Fibroblast of upper back skin (primary cell): Measurements from ENCODE around the gene MYLK.

Experiments used
- DNase-seq: peaks from one replicate; pipeline ENCODE4 v3.0.0-alpha.2; 2013

The MYLK gene

DNA sequence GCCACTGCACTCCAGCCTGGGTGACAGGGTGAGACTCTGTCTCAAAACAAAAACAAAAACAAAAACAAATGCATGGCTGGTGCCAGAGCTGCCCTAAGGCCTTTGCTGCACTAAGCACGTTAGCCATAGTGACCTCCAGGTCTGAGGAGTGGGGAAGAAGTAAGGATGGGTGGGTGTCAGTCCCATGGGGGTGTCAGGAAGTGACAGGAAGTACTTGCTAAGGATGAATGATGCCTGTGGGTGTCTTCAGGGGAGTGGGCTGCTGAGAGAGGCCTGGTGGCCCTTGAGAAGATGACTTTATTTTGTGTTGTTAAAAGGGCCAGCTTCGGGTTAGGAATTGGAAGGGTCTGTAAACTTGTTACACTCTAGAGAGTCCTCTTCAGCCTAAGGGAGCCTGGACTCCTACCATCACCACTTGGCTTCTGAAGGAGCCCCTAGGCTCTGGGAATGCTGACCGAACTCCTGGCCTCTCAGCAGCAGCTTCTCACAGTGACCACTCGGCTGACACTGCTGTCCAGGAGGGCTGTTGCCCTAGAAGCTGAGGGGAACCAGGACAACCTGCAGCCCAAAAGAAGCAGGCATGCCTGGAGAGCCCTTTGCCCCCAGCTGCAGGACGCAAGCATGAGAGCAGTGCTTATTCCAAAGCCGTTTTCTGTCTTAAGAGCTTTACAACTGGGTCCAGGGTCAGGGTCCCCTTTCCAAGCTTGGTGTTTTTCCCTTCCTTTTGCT is 116.4 kb downstream of the MYLK start:
- no peak for DNase-seq

- no peak for DNase-seq
Measured at GRCh38 chr3:123767009-123767372, 117.1 kb downstream of the MYLK start.

DNA sequence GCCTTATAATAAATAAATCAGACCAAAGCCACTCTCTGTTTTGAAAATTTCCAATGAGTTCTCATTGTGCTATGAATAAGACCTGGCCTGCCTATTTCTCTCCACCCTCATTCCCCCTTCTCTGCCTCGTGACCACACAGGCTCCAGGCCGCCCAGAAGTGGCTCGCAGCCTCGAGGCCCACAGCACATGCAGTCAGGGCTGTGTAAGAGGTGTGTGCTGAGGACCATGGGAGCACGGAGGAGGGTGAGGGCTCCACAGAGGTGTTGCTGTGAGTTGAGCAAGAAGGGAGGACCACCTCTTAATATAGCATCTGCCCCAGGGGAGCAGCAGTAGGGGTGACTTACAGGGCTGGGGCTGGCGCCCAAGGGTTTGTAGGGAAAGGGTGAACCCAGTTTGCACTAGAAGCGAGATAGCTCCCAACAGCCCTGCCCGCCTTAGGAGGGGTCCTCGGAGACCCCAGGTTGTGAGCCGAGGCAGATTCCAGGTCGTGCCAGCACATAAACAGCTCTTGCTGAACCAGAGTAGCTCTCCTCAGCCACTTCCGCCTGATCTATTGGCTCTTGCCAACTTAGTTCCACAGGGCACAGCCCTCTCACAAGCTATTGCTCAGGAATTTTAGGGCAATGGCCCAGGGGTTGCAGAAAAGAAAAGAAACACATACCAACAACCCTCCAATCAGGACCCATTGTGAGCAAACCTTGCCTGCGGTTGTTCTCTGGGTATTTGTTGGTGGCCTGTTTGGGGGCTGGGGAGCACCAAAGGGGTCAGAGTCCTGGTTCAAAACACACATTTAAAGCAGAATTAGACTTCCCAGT is 117.7 kb downstream of the MYLK start:
- no peak for DNase-seq

- DNase-seq, result peak; percentile 82
Measured at GRCh38 chr3:123765475-123766128, 118.5 kb downstream of the MYLK start.

DNA sequence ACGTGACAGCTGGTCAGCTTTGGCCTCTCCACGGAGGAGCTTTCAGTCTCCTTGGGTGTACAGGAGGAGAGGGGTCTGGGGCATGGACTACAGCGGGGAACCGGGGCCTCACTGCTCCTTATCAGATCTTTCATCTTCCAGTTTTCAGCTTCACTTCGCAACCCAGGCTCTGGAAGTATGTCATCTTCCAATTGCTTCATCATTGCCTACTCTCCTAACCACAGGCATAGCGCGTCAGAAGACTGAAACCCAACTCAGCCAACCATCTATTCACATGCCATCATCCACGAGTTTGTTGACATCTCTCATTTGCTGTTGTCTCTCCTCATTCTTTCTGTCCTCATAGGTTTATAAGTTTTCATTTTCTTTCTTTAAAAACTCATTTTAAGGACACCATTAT is 119.5 kb downstream of the MYLK start:
- DNase-seq, result no peak

- DNase-seq, result no peak
Measured at GRCh38 chr3:123762805-123763204, 121.3 kb downstream of the MYLK start.

- DNase-seq, result peak; percentile 62
Measured at GRCh38 chr3:123760817-123761216, 123.3 kb downstream of the MYLK start.

GRCh38 chr3:123759871-123760270 is 124.3 kb downstream of the MYLK start:
- no peak for DNase-seq

- DNase-seq, result peak; percentile 63
Measured at GRCh38 chr3:123759311-123759710, 124.8 kb downstream of the MYLK start.

DNA sequence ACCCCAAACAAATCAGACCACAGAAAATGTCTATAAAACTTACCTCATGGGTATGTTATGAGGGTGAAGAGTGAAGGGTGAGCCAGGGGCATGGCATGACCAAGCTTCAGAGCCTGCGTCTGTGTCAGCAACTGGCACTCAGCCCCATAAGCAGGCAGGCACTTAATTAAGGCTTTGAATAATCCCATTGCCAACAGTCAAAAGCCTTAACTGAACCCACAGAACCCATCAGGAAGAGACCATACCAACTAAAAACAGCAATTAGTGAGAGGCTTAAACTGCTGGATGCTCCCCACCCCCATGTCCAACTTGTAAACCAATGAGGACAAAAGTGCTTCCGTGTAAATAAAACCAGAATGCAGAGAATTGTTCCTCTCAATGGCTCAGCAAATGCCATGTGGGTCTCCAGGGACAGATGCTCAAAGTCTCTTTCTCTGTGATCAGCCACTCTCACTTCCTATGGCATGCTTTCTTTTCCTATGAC is 126.0 kb downstream of the MYLK start:
- peak; percentile 54 for DNase-seq

DNA sequence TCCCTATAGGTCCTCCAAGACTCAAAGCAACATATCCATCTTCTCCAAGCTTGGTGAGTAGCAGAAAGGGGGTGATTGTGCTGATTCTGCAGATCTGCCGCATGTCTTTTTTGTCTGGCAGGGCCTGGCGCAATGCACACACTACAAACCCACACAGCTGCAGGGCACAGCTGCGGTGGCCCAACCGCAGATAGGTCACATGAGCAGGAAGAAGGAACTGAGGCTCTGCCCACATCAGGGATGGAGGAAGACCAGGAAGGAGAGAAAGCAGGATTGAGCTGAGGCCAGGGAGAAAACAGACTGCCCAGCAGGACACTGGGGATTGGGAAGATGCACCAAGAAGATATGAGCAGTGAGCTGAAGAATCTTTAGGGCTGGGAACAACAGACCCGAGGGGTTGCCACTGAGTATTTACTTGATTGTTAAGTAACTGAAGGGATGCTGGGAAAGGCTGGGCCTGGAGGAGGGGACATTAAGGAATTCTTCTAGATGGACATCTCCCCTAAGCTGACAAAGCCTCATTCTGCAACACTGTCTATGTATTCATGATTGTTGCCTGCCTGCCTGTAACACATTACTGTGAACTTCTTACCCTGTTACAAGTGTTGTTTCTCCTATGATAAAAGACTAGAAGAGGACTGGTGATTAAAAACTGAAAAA is 126.7 kb downstream of the MYLK start:
- DNase-seq, result no peak

GRCh38 chr3:123755501-123755900 is 128.6 kb downstream of the MYLK start:
- DNase-seq, result no peak

GRCh38 chr3:123755085-123755484 is 129.0 kb downstream of the MYLK start:
- DNase-seq, result no peak

DNA sequence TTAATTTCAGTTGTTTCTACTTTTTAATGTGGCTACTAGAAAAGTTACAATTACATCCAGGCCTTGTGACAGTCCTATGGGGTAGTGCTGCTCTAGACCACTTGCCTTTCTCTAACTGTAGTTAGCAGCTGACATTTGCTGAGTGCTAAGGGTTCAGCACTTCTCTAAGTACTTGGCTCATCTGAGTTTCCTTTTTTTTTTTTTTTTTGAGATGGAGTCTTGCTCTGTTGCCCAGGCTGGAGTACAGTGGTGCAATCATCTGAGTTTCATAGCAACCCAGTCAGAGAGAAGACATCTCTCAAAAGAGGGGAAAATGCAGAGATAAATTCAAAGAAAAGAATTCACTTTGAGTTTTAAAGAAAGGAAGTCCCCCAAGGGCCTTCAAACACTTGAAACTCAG is 130.8 kb downstream of the MYLK start:
- DNase-seq, result no peak

DNA sequence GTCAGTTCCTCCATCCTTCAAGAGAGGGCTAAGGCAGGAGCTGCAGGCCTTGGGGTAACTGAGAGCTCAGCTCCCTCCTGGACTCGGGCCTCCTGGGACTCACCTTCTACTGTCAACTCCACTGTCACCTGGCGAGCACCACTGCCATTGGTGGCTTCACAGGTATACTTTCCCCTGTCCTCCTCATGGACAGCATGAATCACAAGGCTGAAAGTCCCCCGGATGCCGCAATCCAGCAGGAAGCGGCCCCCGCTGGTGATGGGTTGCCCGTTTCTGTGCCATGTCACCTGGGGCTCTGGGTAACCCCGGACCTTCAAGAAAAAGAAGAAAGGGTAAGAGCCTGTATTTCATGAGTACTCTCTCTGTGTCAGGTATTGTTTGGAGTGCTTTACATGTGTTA is 131.9 kb downstream of the MYLK start:
- no peak for DNase-seq

DNA sequence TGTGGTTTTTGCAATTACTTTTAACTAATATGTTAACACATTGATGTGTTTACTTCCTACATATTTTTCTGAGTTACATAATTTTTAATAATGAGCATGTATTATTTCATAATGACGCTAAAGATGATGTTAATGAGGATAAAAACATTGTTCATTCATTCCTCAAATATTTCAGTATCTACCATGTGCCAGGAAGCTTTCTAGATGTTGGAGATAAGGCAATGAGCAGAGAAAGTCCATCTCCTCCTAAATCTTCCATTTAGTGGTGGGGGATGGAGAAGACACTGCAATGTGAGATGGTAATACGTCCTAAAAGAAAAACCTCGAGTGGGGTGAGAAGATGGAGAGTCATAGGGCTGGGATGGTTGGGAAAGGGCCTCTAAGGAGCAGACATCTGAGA is 132.7 kb downstream of the MYLK start:
- DNase-seq, result peak; percentile 60

DNA sequence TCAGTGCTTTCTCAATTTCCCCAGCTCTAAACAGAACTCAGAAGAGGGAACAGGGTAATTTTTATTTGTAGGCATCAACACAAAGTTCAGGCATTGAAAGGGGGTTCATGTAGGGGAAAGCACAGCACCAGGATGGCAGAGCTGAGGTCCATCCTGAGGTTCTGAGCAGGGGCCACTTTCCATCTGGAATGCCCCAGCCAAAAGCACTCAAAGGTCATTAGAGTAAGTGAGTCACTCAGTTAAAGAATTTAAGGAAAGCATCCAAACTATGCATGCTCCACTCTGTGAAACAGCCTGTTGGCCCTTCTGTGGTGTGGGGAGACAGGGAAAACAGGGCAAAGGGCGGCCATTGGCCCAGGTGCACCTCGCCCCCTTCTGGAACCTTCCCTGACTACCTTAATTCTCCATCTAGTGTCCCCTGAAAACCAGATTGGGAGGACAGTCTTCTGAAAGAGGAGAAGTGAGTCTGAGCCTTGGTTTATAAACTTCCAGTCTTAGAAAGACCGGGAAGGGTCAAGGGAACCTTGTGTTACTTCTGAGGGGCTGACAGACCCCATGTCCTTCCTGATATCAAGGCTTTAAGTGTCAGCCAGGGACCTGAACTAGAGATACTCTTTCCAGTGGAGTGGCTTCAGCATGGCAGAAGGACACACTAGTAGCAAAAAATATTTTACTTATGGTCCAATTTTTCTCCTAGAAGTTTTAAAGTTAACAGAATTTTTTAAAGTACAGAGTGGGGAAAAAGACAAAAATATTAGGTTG is 133.3 kb downstream of the MYLK start:
- DNase-seq, result peak; percentile 95

GRCh38 chr3:123750209-123750608 is 133.9 kb downstream of the MYLK start:
- DNase-seq, result no peak

GRCh38 chr3:123749711-123750110 is 134.4 kb downstream of the MYLK start:
- peak; percentile 95 for DNase-seq

DNA sequence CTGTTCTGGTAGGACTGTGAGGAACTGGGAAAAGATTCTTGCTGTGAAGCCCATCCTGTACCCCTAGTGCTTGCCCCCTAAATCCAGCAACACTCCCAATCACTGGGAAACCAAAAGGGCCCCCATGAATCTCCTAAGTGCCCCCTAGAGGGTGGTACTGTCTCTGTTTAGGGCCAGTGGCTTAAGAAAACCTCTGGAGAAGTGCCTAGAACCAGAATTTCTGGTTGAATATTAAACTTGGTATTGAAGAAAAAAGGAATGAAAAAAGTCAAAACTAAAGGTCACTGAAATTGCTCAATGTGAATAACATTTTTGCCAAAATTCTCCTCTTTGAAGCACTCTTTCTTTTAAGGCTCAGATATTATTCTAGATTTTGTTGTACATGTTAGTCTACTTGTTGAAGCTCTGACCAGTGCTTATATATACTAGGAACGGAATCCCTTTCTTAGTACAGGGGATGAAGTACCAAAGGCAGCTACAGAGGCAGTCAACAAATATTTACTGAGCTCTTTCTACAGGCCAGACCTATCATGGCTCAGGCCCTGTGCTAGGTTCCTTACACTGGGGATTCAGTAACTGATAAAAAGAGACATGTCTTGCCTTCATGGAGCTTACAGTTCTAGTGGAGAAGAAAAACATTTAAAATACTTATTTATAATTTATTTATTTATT is 138.8 kb downstream of the MYLK start:
- DNase-seq, result no peak

DNA sequence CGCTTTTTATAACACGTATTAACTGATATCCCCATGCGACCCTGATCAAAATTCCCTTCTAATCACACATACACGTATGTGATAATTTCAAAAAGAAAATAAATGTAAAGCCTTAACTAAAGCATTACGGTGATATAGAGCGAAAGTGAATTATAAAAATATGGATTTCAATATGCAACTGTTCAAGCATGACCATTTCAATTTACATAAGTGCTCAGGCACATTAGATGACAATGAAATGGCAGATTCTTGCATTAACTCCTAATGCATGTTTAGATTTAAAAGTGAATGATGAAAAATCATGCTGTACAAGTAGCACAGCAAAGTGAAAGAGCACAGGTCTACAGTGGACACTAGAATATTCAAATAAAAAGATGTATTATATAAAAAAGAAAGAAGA is 140.1 kb downstream of the MYLK start:
- no peak for DNase-seq

- DNase-seq, result peak; percentile 61
Measured at GRCh38 chr3:123743121-123743520, 141.0 kb downstream of the MYLK start.
